KMS-11 (cell line): ENCODE results near the gene KIAA1755.

ENCODE experiments used
- H2AFZ ChIP-seq: fragments of 200-600 bp; sonication (generic); 2 replicates; pipeline ENCODE4 v1.6.1; 2016; ENCODE audit warnings: antibody characterized with exemption, mixed run types, low read depth
- H3K27ac ChIP-seq: fragments of 200-600 bp; sonication (generic); 2 replicates; pipeline ENCODE4 v1.6.1; 2016; ENCODE audit warnings: mild to moderate bottlenecking, mixed run types
- H3K27me3 ChIP-seq: fragments of 200-600 bp; sonication (generic); 2 replicates; pipeline ENCODE4 v1.6.1; 2017; ENCODE audit warnings: mild to moderate bottlenecking, low read depth, mixed run types, moderate library complexity; ENCODE audit not compliant: insufficient read depth
- H3K36me3 ChIP-seq: fragments of 200-600 bp; sonication (generic); 2 replicates; pipeline ENCODE4 v1.6.1; 2017; ENCODE audit warnings: mild to moderate bottlenecking, mixed run types; ENCODE audit not compliant: insufficient read depth
- H3K4me1 ChIP-seq: fragments of 200-600 bp; sonication (generic); 2 replicates; pipeline ENCODE4 v1.6.1; 2016; ENCODE audit warnings: mild to moderate bottlenecking, low read depth, mixed run types; ENCODE audit not compliant: poor library complexity, severe bottlenecking
- H3K4me2 ChIP-seq: fragments of 200-600 bp; sonication (generic); 2 replicates; pipeline ENCODE4 v1.7.0; 2016; ENCODE audit warnings: mild to moderate bottlenecking, mixed run types
- H3K4me3 ChIP-seq: fragments of 200-600 bp; sonication (generic); IDR thresholded peaks from 2 replicates; pipeline ENCODE4 v1.6.1; 2017; ENCODE audit warnings: low read depth, low read length, mixed read lengths; ENCODE audit not compliant: insufficient read depth
- H3K79me2 ChIP-seq: fragments of 200-600 bp; sonication (generic); 2 replicates; pipeline ENCODE4 v1.6.1; 2016; ENCODE audit warnings: low read depth, mixed run types; ENCODE audit not compliant: insufficient read depth
- H3K9ac ChIP-seq: fragments of 200-600 bp; sonication (generic); 2 replicates; pipeline ENCODE4 v1.6.1; 2016; ENCODE audit warnings: mild to moderate bottlenecking, mixed run types
- H4K20me1 ChIP-seq: fragments of 200-600 bp; sonication (generic); 2 replicates; pipeline ENCODE4 v1.6.1; 2016; ENCODE audit warnings: mild to moderate bottlenecking, mixed run types; ENCODE audit not compliant: insufficient read depth
- TF ChIP-seq, protein P1 (sequence below): fragments of 200-600 bp; sonication (generic); conservative IDR thresholded peaks from 2 replicates; pipeline ENCODE4 v1.6.1; 2017; ENCODE audit warnings: low read depth, mild to moderate bottlenecking, antibody characterized with exemption, low read length, moderate library complexity, mixed read lengths

The KIAA1755 gene

DNA sequence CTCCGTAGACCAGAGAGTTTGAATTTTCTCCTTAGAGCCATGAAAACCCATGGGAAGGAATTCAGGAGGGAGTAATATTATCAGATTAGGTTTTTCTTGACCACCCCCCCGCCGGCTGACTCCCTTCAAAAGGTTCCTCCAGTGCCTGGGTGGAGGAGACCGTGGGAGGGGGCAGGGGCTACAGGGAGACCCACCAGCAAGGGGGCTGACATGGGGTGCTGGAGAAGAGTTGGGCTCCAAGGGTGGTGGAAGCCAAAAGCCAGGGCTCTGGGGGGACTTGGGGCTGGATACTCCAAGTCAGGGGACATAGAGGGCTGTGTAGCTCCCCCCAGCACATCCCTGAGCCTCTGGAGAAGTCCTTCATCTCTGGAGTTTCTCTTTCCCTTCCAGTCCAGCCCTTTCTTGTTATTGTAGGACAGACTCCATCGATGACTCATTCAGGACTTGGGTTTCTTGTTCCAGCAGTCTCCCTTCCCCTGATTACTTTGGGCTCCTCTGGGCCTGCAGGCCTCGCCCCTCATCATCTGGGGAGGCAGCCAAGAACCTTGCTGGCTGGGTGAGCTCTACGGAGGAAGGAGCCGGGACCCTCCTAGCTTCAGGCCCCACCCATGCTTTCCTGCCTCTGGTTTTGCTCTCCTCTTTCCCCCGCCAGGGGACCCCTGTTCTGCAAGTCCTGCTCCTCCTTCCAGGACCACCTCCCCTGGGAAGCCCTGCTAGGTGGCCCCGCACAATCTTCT lies 10.5 kb upstream of the KIAA1755 start:
- no peak overlapping the region for H2AFZ ChIP-seq
- TF ChIP-seq, protein P1, sequence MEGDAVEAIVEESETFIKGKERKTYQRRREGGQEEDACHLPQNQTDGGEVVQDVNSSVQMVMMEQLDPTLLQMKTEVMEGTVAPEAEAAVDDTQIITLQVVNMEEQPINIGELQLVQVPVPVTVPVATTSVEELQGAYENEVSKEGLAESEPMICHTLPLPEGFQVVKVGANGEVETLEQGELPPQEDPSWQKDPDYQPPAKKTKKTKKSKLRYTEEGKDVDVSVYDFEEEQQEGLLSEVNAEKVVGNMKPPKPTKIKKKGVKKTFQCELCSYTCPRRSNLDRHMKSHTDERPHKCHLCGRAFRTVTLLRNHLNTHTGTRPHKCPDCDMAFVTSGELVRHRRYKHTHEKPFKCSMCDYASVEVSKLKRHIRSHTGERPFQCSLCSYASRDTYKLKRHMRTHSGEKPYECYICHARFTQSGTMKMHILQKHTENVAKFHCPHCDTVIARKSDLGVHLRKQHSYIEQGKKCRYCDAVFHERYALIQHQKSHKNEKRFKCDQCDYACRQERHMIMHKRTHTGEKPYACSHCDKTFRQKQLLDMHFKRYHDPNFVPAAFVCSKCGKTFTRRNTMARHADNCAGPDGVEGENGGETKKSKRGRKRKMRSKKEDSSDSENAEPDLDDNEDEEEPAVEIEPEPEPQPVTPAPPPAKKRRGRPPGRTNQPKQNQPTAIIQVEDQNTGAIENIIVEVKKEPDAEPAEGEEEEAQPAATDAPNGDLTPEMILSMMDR = no peak
- no peaks in the 10 kb centered on the region for H3K79me2 ChIP-seq
- H3K9ac ChIP-seq = no peak overlapping the region
- no peaks in the 10 kb centered on the region for H3K36me3 ChIP-seq
- H3K27ac ChIP-seq = no peak overlapping the region
- H3K4me3 ChIP-seq = no peak overlapping the region
- H3K4me2 ChIP-seq = no peak overlapping the region
- no peaks in the 10 kb centered on the region for H3K27me3 ChIP-seq
- no peaks in the 10 kb centered on the region for H4K20me1 ChIP-seq
- H3K4me1 ChIP-seq = no peaks in the 10 kb centered on the region

DNA sequence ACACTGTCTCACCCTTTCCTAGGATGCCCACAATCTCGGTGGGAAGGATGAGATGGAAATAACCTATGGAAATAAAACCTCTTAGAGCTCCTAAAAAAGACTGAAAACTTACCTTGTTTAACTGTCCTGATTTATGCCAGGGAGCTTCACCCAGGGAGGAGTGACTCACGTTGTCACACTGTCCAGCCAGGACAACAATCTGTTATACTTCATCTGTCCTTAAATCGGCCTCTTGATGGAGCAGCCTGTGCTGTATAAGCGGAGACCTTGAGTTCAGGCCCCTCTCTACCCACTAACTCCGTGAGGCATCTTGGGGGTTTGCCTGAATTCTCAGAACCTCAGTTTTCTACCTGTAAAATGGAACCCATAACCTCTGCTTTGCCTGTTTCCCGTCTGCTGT lies 9.2 kb upstream of the KIAA1755 start:
- Histone ChIP-seq H2AFZ (no peak overlapping the region), H3K27me3 (no peaks in the 10 kb centered on the region), H3K4me3 (no peak overlapping the region), H3K27ac (no peak overlapping the region), H4K20me1 (no peaks in the 10 kb centered on the region), H3K9ac (no peak overlapping the region), H3K79me2 (no peaks in the 10 kb centered on the region), H3K4me2 (no peak overlapping the region), H3K4me1 (no peaks in the 10 kb centered on the region), H3K36me3 (no peaks in the 10 kb centered on the region)
- TF ChIP-seq, protein P1 = no peak

DNA sequence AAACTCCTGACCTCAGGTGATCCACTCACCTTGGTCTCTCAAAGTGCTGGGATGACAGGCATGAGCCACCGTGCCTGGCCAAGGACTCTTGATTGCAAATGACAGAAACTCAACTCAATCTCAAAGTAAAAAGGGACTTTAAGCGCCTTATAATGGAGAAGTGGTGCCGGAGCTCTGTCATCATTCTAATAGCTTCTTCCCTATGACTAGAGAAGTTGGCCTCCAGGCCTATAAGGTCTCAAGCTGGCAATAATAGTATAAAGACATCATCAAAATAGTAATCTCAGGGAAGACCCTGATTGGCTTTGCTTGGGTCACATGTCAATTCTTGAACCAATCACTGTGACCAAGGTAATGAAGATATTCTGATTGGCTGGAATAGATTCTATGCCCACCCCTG lies 8.5 kb upstream of the KIAA1755 start:
- no peaks in the 10 kb centered on the region for H3K4me1 ChIP-seq
- no peaks in the 10 kb centered on the region for H3K36me3 ChIP-seq
- no peak overlapping the region for H3K4me2 ChIP-seq
- H3K27ac ChIP-seq = no peak overlapping the region
- no peak overlapping the region for H3K9ac ChIP-seq
- no peak overlapping the region for H3K4me3 ChIP-seq
- TF ChIP-seq, protein P1 = no peak
- H4K20me1 ChIP-seq = no peaks in the 10 kb centered on the region
- no peaks in the 10 kb centered on the region for H3K79me2 ChIP-seq
- H3K27me3 ChIP-seq = no peaks in the 10 kb centered on the region
- H2AFZ ChIP-seq = no peak overlapping the region

DNA sequence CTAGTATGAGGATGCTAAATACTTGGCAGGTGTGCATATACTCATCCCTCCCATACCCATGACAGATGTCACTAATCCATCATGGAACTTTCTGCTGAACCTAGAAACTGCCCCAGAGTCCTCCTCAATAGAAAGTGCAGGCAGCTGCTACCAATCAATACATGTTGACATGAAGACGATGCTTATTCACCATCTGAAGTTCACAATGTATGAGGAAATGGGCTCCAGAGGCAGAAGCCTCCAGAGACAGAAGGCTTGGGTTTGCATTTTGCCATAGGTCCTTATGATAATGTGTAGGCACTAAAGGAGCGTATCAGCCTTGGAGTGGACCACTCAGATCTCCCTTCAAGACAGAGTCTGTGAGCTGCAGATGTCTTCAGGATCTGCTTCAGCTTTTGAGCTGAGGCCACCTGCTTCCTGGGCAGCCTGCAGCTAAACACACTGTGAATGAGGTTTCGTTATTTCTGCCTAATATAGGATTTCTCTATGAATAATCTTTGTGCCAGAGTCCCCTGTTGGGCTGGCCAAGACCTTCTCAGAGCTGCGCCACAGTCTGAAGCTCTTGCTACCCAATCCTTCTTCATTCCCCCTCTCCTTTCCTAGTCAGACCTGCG lies 7.5 kb upstream of the KIAA1755 start:
- Histone ChIP-seq H3K4me2 (no peak overlapping the region), H3K9ac (no peak overlapping the region), H3K79me2 (no peaks in the 10 kb centered on the region), H4K20me1 (no peaks in the 10 kb centered on the region), H2AFZ (no peak overlapping the region), H3K27me3 (no peaks in the 10 kb centered on the region), H3K27ac (no peak overlapping the region), H3K36me3 (no peaks in the 10 kb centered on the region), H3K4me1 (no peaks in the 10 kb centered on the region), H3K4me3 (no peak overlapping the region)
- TF ChIP-seq, protein P1 = no peak
